GM23338 (cell line): ENCODE measurements around the gene TARBP2.

Experiments used
- CTCF ChIP-seq, 2 experiments: fragments of 200-600 bp in 1 of 2; sonication (generic) in 1 of 2; conservative IDR thresholded peaks; 2 replicates each; pipeline versions ENCODE4 v1.5.1 to v1.6.1; 2016 to 2017; ENCODE audit warnings: antibody characterized with exemption in 2 of 2, low read depth in 2 of 2, mild to moderate bottlenecking in 2 of 2, moderate library complexity in 1 of 2
- EZH2 ChIP-seq: fragments of 200-600 bp; sonication (generic); IDR thresholded peaks from one replicate; pipeline ENCODE4 v1.8.0; 2017; ENCODE audit warnings: antibody characterized with exemption, mild to moderate bottlenecking, low read depth; ENCODE audit not compliant: unreplicated experiment
- EZH2phosphoT487 ChIP-seq: fragments of 200-600 bp; sonication (generic); IDR thresholded peaks from one replicate; pipeline ENCODE4 v1.8.1; 2018; ENCODE audit warnings: antibody characterized with exemption; ENCODE audit not compliant: unreplicated experiment
- JUNB ChIP-seq: IDR thresholded peaks from one replicate; pipeline ENCODE4 v1.6.1; 2016; ENCODE audit warnings: antibody characterized with exemption; ENCODE audit not compliant: unreplicated experiment
- POLR2AphosphoS5 ChIP-seq: IDR thresholded peaks from 2 replicates; pipeline ENCODE4 v1.6.1; 2016; ENCODE audit warnings: antibody characterized with exemption, low read depth
- REST ChIP-seq: IDR thresholded peaks from one replicate; pipeline ENCODE4 v1.6.1; 2018; ENCODE audit warnings: antibody characterized with exemption; ENCODE audit not compliant: unreplicated experiment
- STAT1 ChIP-seq: IDR thresholded peaks from one replicate; pipeline ENCODE4 v1.6.1; 2016; ENCODE audit warnings: antibody characterized with exemption; ENCODE audit not compliant: unreplicated experiment
- ZNF462 ChIP-seq: fragments of 250-450 bp; sonication (Bioruptor Pico); IDR thresholded peaks from 2 replicates; pipeline ENCODE4 v1.5.0; 2020; ENCODE audit warnings: mild to moderate bottlenecking, moderate library complexity

GRCh38 chr12:53530920-53531319 lies 29.8 kb downstream of the TARBP2 start:
- TF ChIP-seq CTCF (conservative IDR thresholded peaks at IDR 0.05; ENCODE audit: low read depth in 2 of 2) (no peak), EZH2 (no peak), POLR2AphosphoS5 (no peak), EZH2phosphoT487 (no peak), REST (no peak), ZNF462 (no peak), JUNB (no peak), STAT1 (no peak)
